GM19099 (cell line): ENCODE measurements around the gene PFKM.

Experiments used
- POLR2A ChIP-seq: IDR thresholded peaks from 3 replicates; pipeline ENCODE4 v1.6.1; 2011; ENCODE audit warnings: low read depth; ENCODE audit not compliant: insufficient read length; ENCODE audit errors: extremely low read depth

The PFKM gene

DNA sequence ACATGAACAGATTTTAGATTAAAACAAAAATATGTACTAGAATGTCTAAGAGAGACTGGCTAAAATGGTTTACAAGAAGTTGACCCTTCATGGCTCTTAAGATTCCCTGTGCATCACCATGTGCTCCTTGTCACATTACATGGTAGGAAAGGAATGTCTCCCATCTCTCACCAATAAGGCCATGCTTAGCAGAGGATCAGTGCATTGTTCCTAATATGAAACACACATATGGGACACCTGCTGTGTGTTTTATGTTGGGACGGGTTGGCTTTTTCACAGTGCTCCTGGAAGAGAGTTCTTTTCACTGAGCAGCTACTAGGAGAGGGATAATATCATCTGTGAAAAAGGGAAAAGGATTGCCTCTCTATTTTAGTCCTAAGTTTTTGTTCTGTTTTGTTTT is 9.6 kb downstream of the PFKM start:
- no peak for TF ChIP-seq POLR2A

DNA sequence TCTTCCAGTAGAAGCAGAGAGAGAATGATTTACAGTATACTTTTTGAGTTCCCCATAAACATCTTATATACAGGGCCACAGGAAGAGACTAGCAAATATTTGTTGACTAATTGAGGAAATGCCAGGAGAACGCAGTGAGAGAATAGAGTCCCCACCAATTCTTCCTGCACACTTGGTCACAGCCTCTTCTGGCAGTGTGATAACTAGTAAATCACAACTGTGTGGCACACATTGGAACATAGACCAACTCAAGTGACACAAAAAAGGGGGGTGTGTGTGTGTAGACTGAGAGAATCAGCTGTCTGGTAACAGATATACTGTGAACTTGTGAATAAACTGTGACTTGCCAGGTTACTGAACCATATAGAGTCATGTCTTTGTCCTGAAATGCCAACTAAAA is 10.2 kb downstream of the PFKM start:
- TF ChIP-seq POLR2A = no peak

- TF ChIP-seq POLR2A = no peak
Observed at GRCh38 chr12:48131517-48131916, 12.4 kb downstream of the PFKM start.

GRCh38 chr12:48132826-48133225 is 13.7 kb downstream of the PFKM start:
- no peak for TF ChIP-seq POLR2A

GRCh38 chr12:48135027-48135426 is 15.9 kb downstream of the PFKM start:
- no peak for TF ChIP-seq POLR2A

GRCh38 chr12:48142818-48143674 is 23.9 kb downstream of the PFKM start:
- TF ChIP-seq POLR2A = no peak

GRCh38 chr12:48143898-48144297 is 24.7 kb downstream of the PFKM start:
- no peak for TF ChIP-seq POLR2A

GRCh38 chr12:48145981-48146380 is 26.8 kb downstream of the PFKM start:
- TF ChIP-seq POLR2A = no peak

DNA sequence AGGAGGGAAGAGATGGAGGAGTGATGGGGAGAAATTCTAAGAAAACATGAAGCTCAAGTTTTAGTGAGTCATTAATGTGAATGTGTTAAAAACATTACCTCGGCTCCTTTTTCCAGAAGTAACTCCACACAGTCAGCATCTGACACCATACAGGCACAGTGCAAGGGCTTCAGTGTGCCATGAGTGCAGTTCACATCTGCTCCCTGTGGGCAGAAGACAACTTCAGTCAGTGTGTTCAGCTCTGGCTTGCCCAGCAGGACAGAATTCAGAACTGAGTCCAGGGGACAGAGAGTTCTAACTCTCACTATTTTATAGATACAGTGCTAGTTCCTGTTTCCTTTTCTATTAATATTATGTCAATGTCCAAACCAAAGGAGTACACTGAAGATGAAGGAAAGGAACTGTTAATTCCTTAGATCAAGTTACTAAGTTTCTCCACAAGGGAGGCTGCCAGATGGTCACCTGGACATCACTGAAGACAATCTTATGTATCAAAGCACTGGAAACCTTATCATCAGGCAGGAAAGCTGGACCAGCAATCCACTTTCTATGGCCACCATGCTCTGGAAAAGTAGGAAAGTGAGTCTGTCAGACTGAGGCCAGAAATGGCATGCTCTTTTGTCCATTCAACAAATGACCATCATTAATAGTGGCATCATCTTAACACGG is 32.1 kb downstream of the PFKM start:
- TF ChIP-seq POLR2A = no peak

DNA sequence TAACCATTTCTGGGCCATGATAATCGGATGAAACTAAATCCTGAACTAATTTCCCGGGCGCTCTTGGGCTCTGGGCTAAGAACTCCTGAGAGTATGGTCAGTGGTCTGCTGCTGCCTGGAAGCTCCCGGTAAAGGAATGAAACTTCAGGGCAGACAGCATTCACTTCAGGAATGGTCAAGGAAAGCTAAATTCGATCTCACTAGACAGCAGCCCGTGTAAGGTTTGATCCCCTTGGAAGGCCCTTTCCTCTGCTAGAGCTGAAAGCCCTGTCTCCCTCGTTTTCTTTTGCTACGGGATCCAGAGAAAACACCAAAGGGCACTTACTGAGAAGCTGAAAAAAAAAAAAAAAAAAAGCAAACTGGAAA is 37.5 kb downstream of the PFKM start:
- TF ChIP-seq POLR2A = no peak

DNA sequence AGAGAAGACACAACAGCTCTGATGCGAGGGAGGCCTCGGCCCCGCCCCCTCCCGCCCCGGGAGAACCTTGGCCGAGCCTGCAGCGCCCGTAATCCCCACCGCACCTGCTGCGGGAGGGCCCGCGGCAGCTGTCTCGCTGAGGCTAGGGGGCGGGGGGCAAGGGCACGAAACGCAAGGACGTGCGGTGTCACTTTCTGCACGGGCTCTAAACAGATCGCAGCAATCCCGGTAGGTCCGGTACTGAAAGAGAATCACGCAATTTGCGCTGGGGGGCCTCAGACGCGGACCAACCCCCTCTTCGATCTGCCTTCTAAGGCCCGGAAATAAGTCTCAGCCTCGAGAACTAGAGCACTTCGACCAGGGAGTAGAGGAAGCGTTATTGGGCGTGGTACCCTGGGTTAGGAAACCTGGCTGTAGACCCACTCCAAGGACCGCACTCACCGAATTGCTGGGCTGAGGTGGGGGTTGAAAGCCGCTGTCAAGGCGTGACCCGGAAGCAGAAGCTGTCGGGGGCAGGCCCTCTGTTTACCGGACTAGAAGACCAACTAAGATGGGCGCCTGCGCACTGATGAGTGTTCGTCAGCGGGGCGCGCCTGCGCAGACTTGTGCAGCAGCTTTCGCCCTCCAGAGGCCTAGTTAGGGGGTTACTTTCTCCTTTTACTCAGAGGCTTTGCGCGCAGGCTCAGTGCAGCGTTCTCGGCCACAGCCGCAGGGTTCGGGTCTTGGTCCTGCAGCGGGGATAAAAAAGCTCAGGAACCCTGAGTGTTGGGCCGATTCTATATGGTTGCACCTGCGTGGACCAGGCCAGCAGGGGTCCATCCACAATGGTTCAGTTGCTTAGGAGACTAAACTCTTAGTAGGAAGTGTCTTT is 38.1 kb downstream of the PFKM start, which contains the start of gene ASB8:
Gene ASB8, minus strand, starts transcription at position 498 of the 871 bp plus-strand sequence. CDS start 4,019 bp downstream, outside the sequence.
- peak; percentile 75 for TF ChIP-seq POLR2A

DNA sequence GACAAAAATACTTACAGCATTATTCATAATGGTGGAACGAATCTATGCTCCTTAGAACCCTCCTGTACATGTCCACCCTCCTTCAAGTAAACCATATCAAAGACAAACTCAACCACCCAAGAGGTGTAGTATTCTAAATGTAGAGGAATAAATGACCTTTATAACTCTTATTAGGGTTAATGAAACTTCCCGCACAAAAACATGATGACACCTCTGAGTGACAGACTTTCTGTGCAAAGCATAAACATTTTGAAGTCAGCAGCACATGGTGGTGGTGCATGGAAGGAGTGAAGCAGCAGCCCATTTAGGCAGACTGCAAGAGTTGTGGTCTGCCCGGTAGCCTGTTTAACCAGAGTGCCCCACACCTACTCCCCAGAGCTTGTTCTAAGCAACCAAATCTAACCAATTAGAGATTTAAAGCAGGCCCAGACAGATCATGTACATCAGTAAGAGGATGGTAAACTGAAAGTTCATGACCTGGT is 38.8 kb downstream of the PFKM start:
- no peak for TF ChIP-seq POLR2A

DNA sequence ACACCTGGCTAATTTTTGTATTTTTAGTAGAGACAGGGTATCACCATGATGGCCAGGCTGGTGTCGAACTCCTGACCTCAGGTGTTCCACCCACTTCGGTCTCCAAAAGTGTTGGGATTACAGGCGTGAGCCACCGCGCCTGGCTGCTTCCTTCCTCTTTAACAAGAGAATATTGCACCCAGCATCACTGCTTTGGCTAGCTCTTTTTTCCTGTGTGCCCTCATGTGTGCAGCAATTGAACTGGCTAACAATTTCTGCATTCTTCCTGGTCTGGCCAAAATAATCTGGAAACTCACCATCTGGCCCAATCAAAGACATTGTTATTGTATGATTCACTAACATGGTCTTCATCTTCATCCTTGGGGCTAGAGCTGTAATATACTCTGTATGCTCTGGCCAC is 40.9 kb downstream of the PFKM start:
- TF ChIP-seq POLR2A = no peak

DNA sequence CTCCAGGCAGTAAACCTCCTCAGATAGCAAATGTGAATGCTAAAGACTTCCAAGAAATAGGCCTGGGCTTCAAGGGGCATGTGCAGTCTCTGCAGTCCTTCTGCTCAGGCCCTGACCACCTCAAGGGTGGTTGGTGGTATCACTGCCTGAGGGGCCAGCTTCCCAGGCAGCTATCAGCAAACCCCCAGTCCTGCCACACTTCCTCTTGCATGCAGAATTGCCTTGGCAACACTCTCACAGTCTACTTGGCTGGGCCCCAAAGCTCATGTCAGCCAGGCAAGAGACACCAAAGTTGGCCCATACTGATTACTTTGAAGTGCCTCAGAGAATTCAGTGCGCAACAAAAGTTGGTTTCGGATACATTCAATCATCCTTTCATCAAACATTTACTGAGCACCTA is 41.6 kb downstream of the PFKM start:
- no peak for TF ChIP-seq POLR2A

GRCh38 chr12:48163150-48163747 is 44.1 kb downstream of the PFKM start:
- TF ChIP-seq POLR2A = no peak
